GM23338 (cell line): Measurements from ENCODE around the gene RBM23.

Source experiments
- TF ChIP-seq, protein P1 (sequence below): IDR thresholded peaks from one replicate; pipeline ENCODE4 v1.6.1; 2018; ENCODE audit warnings: antibody characterized with exemption; ENCODE audit not compliant: unreplicated experiment
- TF ChIP-seq, protein P2 (sequence below), 2 experiments: fragments of 200-600 bp in 1 of 2; sonication (generic) in 1 of 2; conservative IDR thresholded peaks; 2 replicates each; pipeline versions ENCODE4 v1.5.1 to v1.6.1; 2016 to 2017; ENCODE audit warnings: antibody characterized with exemption in 2 of 2, low read depth in 2 of 2, mild to moderate bottlenecking in 2 of 2, moderate library complexity in 1 of 2

DNA sequence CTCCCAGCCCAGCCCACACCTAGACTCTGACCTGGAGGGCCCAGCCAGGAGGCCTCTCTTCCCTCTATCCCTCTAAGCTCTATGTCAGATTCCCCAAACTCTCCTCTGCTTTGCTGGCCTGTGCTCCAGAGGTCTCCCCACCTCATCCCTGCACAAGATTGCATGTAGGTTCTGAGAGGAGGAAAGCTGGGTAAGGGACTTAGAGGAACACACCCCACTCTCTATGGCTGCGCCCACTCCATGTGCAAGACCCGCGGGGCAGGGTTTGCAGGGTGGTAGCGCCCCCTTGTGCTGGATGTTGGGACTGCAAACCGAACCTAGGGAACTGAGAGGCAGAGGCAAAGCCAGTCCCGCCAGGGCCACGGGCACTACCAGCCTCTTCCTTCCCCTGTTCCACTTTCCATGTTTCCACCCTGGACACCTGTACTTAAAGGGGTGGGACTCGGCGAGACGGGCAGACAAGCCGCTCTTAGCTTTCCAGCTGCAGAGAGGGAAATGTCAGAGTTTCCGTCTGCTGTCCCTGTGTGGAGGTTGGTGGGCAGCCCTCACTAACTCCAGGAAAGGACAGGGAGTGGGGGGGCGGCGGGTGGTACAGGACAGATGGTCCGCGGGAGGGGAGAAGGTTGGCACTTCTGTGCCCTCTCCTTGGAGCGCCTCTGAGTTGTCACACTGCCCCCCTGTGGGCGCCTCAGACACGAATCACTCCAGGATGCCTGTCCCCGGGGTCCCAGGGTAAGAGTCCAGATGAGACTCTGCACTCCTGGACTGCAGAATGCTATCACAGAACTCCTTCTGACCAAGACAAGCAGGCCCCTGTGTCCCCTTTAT, 65.8 kb downstream of the RBM23 start:
- TF ChIP-seq, protein P1, sequence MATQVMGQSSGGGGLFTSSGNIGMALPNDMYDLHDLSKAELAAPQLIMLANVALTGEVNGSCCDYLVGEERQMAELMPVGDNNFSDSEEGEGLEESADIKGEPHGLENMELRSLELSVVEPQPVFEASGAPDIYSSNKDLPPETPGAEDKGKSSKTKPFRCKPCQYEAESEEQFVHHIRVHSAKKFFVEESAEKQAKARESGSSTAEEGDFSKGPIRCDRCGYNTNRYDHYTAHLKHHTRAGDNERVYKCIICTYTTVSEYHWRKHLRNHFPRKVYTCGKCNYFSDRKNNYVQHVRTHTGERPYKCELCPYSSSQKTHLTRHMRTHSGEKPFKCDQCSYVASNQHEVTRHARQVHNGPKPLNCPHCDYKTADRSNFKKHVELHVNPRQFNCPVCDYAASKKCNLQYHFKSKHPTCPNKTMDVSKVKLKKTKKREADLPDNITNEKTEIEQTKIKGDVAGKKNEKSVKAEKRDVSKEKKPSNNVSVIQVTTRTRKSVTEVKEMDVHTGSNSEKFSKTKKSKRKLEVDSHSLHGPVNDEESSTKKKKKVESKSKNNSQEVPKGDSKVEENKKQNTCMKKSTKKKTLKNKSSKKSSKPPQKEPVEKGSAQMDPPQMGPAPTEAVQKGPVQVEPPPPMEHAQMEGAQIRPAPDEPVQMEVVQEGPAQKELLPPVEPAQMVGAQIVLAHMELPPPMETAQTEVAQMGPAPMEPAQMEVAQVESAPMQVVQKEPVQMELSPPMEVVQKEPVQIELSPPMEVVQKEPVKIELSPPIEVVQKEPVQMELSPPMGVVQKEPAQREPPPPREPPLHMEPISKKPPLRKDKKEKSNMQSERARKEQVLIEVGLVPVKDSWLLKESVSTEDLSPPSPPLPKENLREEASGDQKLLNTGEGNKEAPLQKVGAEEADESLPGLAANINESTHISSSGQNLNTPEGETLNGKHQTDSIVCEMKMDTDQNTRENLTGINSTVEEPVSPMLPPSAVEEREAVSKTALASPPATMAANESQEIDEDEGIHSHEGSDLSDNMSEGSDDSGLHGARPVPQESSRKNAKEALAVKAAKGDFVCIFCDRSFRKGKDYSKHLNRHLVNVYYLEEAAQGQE = no peak
- TF ChIP-seq, protein P2, sequence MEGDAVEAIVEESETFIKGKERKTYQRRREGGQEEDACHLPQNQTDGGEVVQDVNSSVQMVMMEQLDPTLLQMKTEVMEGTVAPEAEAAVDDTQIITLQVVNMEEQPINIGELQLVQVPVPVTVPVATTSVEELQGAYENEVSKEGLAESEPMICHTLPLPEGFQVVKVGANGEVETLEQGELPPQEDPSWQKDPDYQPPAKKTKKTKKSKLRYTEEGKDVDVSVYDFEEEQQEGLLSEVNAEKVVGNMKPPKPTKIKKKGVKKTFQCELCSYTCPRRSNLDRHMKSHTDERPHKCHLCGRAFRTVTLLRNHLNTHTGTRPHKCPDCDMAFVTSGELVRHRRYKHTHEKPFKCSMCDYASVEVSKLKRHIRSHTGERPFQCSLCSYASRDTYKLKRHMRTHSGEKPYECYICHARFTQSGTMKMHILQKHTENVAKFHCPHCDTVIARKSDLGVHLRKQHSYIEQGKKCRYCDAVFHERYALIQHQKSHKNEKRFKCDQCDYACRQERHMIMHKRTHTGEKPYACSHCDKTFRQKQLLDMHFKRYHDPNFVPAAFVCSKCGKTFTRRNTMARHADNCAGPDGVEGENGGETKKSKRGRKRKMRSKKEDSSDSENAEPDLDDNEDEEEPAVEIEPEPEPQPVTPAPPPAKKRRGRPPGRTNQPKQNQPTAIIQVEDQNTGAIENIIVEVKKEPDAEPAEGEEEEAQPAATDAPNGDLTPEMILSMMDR (conservative IDR thresholded peaks at IDR 0.05; ENCODE audit: low read depth in 2 of 2) = peak; percentile 96 to 98
